KOPT-K1 (cell line): Measurements from ENCODE around the gene MMP14.

Source experiments
- H3K27ac ChIP-seq: fragments of 200-600 bp; sonication (generic); 2 replicates; pipeline ENCODE4 v1.5.1; 2016; ENCODE audit warnings: antibody characterized with exemption, mild to moderate bottlenecking, low read depth, low read length; ENCODE audit not compliant: poor library complexity, severe bottlenecking
- H3K36me3 ChIP-seq: fragments of 200-600 bp; sonication (generic); 2 replicates; pipeline ENCODE4 v1.5.1; 2017; ENCODE audit warnings: antibody characterized with exemption, mild to moderate bottlenecking, low read length, moderate library complexity; ENCODE audit not compliant: insufficient read depth
- H3K9me3 ChIP-seq: fragments of 200-600 bp; sonication (generic); 2 replicates; pipeline ENCODE4 v1.5.1; 2017; ENCODE audit warnings: antibody characterized with exemption, low read length, mild to moderate bottlenecking; ENCODE audit not compliant: insufficient read depth, poor library complexity, severe bottlenecking

Gene MMP14

DNA sequence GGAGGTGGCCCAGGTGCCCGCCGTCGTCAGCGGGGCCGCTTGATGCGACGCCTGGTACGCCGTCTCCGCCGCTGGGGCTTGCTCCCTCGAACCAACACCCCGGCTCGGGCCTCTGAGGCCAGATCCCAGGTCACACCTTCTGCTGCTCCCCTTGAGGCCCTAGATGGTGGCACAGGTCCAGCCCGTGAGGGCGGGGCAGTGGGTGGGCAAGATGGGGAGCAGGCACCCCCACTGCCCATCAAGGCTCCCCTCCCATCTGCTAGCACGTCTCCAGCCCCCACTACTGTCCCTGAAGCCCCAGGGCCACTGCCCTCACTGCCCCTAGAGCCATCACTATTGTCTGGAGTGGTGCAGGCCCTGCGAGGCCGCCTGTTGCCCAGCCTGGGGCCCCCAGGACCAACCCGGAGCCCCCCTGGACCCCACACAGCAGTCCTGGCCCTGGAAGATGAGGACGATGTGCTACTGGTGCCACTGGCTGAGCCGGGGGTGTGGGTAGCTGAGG lies 40.7 kb downstream of the MMP14 start:
- H3K27ac ChIP-seq = no peak overlapping the region
- peaks cover 30% of the 10 kb centered on the region; the same call in 1 of the 2 replicates for H3K36me3 ChIP-seq
- H3K9me3 ChIP-seq = no peaks in the 10 kb centered on the region

DNA sequence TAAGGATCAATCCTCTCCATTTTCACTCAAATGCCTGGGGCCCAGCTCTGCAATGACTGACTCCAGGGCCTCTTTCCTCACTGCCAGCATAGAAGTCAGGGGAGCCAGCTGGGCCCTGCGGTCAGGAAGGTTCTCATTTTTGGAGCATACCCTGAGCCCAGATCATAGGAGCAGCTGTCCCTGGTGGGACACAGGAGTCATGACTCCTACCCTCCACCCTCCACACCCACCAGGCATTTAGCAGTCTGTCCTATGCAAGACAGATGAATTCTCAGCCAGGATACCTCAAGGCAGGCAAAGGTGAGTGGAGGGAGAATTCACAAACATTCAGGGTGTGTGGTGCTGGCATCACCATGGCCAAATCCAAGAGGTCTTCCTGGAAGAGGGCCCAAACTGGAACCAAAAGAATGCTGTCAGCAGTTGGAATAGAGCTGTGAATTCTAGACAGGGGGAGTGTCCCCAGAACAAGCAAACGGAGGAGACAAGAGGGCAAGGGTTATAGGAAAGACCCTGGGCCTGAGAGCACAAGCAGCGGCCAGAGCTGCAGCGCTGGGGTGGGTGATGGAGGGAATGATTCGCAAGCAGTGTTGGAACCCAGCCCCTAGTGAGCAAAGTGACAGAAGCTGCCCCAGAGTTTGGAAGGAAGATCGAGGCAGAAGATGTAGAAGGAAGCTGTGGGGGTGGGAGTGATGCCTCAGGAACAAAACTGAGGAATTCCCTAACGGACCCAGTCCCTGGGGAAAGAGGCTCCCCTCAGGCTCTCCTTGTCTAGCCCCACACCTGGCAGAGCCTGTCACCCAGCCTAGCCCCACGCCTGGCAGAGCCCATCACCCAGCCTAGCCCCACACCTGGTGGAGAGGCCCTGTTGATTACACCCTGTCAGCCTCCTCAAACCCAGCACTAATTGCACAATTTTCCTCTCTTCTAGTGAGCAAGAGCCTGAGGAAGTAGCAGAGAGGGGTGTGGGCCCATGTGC lies 42.2 kb downstream of the MMP14 start:
- H3K9me3 ChIP-seq = no peaks in the 10 kb centered on the region
- H3K36me3 ChIP-seq = peaks cover 29% of the 10 kb centered on the region; the same call in 1 of the 2 replicates
- H3K27ac ChIP-seq = no peak overlapping the region

DNA sequence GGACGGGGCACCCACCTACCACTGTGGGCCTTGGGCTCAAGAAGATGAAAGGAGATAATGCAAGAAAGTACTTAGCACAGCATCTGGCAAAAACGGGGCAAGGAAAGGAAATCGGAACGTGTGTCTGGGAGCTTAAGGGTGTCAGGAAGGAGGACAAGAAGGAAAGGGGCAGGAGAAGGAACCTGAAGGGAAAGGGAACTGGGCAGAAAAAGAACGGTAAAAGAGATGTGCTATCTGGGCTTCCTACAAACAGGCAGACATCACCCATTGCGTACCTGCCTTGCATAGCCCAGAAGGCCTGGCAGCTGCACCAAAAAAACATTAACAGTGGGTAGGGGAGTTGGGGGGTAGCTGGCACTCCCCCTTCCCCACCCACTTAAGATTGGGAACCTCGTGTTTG lies 45.7 kb downstream of the MMP14 start:
- no peak overlapping the region for H3K27ac ChIP-seq
- no peaks in the 10 kb centered on the region for H3K36me3 ChIP-seq

DNA sequence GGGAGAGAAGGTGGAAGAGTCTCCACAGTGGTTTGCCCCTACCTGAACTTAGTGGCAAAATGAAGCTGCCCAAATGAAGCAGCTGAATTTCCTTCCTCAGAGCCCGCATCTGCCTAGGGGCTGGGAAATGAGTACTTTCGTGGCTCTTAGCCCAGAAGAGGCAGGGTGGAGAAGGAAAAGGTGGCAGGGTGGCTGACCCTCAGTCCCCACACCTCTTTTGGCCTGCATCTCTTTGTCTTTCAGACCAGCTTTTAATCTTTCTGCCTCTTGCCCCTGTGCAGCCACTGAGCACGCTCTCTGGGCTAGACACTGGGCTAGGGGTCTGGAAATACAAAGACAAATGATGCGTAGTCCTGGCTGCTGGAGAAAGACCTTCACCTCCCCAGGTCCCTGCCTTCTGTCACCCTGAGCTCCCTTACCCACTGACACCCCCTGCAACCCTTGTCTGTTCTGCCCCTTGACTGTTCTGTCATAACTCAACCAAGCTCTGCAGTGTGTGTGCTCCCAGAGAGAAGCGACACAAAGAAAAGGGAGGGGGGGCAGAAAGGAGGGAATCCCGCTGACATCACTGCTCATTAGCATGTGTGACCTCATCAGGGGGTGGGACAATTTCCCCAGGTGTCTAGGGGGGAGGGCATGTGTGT lies 46.3 kb downstream of the MMP14 start:
- Histone ChIP-seq H3K36me3 (no peaks in the 10 kb centered on the region), H3K27ac (no peak overlapping the region), H3K9me3 (no peaks in the 10 kb centered on the region)

More for the DNA sequence above, 45.7 kb downstream of the MMP14 start:
- no peaks in the 10 kb centered on the region for H3K9me3 ChIP-seq

DNA sequence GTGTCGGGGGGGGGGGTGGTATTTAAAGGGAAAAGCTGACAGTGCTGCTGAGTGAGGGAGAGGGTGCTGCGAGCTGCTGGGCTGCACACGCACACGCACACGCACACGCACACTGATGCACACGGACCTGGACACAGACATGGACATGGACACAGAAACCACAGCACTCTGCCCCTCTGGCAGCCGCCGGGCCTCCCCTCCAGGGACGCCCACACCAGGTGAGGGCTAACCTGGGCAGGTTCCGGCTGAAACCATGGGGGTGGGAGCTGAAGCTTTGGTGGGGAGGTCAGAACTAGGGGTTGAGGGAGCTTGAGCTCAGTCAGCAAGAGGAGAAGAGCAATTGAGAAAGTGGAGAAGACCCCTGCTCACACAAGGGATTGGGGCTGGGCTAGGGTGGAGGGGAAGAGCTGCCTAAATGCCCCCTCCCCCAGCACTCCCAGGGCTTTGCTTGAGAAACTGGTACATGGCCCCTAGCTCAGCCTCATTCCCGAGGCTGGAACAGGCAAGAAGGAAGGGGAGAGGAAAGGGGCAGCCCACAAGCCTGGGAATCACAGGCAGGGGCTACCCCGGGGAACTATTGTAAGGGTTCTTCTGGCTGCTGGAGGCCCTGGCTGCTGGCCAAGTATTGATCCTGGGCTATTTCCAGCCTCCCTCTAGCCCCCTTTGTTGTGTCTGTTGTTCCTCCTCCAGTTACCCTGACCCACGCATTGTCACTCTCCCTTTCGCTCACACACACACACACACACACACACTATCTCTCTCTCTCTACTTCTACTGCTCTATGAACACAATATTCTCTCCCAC lies 47.0 kb downstream of the MMP14 start, which contains the start of gene REM2:
REM2 (plus strand) TSS at position 50 of the 804 bp plus-strand sequence; CDS start at position 116, 66 bp downstream.
- Histone ChIP-seq H3K36me3 (no peaks in the 10 kb centered on the region), H3K9me3 (no peaks in the 10 kb centered on the region), H3K27ac (no peak within 1 kb of the TSS)

DNA sequence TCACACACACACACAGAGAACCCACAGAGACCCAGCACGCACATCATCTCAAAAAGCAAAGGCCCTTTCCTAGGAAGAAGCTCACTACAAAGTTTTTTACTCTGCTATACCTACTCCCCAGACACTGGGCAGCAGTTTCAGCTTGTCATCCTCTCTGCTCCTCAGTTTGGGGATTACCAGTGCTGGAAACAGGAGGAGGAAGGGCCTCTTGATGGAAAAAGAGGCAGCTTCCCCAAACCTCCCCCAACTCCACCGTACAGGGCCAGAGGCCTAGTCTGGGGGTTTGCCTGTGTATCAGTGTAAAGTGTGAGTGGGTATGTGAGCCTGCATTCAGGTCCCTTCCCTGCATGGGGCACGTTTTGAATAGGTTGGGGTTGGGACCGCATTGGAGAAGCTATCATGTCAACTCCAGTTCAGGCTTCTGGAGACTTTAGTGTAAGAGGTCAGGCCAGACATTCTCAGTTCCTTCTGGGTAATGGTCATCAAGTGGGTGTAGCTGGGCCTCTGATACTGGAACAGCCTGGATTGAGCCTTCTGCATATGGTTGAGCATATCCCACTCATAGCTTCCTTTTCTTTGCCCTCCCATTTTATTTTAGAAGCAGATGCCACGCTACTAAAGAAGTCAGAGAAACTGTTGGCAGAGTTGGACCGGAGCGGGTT lies 47.8 kb downstream of the MMP14 start:
- Histone ChIP-seq H3K27ac (no peak overlapping the region), H3K9me3 (no peaks in the 10 kb centered on the region), H3K36me3 (no peaks in the 10 kb centered on the region)

DNA sequence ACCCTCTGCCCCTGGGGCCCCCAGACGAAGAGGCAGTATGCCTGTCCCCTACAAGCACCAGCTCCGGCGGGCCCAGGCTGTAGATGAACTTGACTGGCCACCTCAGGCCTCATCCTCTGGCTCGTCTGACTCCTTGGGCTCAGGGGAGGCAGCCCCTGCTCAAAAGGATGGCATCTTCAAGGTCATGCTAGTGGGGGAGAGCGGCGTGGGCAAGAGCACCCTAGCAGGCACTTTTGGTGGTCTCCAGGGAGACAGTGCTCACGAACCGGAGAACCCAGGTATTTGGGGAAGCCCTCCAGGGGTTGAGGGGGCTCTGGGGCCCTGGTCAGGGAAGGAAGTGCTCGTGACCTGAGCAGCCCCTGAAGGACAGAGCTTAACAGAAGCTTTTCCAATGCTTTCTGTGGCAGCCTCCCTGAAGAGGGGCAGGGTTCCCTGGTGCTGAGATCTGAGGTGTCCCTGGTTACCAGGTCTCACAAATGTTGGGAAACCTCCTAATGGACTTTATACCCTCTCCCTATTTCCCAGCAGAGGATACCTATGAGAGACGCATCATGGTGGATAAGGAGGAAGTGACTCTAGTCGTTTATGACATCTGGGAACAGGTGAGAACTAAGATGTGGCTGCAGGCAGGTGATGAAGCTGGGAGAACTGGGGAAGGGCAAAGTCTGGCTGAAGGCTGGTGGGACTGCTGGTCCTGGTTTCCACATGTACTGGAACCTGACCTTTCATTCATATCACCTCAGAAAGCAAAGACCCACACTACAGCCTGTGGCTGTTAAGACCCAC lies 48.5 kb downstream of the MMP14 start:
- H3K36me3 ChIP-seq = no peaks in the 10 kb centered on the region
- no peaks in the 10 kb centered on the region for H3K9me3 ChIP-seq
- H3K27ac ChIP-seq = no peak overlapping the region

DNA sequence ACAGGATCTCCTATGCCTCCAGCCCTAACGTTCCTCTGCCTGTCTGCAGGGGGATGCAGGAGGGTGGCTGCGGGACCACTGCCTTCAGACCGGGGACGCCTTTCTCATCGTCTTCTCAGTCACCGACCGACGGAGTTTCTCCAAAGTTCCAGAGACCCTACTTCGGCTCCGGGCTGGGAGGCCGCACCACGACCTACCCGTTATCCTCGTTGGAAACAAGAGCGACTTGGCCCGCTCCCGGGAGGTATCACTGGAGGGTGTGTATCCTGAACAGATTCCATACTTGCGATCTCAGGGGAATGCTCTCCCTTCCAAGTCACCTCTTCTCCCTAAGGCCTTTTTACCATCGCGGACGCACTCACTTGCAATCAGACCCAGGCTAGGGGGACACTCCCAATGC lies 49.6 kb downstream of the MMP14 start:
- Histone ChIP-seq H3K27ac (no peak overlapping the region), H3K9me3 (no peaks in the 10 kb centered on the region), H3K36me3 (no peaks in the 10 kb centered on the region)

DNA sequence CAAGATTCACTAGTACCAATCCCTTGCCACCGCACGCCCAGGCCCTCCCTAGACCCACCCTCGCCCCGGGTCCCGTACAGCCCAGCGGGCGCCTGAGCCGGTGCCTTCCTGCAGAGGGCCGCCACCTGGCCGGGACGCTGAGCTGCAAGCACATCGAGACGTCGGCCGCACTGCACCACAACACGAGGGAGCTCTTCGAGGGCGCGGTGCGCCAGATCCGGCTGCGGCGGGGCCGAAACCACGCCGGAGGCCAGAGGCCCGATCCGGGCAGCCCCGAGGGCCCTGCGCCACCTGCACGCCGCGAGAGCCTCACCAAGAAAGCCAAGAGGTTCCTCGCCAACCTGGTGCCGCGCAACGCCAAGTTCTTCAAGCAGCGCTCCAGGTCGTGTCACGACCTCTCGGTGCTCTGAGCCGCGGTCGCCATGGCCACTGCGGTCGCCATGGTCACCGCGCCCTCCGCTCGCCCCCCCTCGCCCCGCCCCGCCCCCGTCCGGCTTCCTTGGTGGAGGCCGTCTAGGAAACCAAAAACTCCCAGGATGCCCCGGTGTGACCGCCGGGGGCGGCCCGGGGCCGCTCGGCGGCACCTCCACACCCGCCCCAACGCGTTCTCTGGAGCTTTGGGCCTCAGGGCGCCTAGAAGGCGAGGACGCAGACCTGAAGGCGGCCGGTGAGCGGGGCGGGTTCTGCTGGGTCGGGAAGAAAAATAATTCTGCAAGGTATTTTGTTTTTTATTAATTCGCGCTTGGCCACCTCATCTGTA lies 50.3 kb downstream of the MMP14 start:
- H3K36me3 ChIP-seq = no peaks in the 10 kb centered on the region
- H3K27ac ChIP-seq = no peak overlapping the region
- H3K9me3 ChIP-seq = no peaks in the 10 kb centered on the region

DNA sequence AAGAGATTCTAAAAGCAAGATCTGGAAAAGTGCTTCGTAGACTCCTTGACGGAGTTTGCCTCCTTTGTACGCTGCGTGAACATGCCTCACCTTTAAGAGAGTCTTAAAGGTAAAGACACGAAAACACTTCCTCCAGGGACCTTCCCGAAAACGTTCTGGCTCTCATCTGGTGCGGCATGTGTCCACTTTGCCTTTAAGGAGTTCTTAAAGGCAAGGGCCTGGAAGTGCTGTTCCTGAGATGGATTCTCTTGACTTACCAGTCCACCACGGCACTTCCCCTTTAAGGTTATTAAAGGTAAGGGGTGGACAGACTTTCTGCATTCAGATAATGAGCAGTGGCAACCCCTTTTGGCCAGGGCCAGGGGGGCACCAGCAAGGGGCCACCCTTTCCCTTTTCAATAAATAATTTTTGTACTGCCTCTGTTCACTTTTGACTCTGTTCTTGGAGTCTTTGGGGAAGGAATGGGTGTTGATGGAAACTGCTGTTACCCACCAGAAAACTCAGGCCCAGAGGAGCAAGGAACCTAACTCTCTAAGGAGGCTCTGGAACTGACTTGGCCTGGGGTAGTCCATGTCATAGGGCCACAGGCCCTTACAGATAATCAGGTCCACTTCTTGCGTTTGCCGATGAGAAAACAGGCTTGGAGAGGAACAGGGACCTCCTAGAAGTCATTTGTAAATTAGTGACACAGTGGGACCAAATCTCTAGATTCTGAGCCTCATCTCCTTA lies 51.0 kb downstream of the MMP14 start:
- no peaks in the 10 kb centered on the region for H3K36me3 ChIP-seq
- H3K9me3 ChIP-seq = no peaks in the 10 kb centered on the region
- H3K27ac ChIP-seq = no peak overlapping the region

DNA sequence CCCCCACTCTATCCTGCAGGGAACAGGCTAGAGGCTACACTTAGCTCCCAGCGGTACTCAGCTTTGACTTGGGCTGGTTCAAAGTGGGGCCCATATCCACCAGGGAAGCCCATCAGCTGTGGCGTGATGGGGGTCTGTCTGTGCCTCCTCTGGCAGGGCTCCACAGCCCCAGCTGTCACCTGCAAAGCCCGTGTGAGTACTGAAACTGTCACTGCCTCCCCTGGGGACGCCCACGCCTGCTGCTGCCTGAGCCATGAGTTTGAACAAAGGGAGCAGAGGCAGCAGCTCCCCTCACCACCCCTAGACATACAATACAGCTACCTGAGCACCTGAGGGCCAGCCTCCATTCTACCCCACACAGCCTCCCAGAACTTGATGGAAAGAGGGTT lies 51.6 kb downstream of the MMP14 start:
- Histone ChIP-seq H3K9me3 (no peaks in the 10 kb centered on the region), H3K36me3 (no peaks in the 10 kb centered on the region), H3K27ac (no peak overlapping the region)

DNA sequence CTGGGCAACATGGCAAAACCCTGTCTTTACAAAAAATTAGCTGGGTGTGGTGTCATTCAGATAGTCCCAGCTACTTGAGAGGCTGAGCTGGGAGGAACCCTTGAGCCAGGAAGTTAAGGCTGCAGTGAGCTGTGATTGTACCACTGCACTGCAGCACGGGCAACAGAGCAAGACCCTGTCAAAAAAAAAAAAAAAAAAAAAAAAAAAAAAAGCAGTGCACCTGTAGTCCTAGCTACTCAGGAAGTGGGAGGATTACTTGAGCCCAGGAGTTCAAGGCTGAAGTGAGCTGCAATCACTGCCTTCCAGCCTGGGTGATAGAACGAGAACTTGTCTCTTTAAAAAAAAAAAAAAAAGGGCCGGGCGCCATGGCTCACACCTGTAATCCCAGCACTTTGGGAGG lies 52.3 kb downstream of the MMP14 start:
- H3K9me3 ChIP-seq = no peaks in the 10 kb centered on the region
- no peaks in the 10 kb centered on the region for H3K36me3 ChIP-seq
- H3K27ac ChIP-seq = no peak overlapping the region

DNA sequence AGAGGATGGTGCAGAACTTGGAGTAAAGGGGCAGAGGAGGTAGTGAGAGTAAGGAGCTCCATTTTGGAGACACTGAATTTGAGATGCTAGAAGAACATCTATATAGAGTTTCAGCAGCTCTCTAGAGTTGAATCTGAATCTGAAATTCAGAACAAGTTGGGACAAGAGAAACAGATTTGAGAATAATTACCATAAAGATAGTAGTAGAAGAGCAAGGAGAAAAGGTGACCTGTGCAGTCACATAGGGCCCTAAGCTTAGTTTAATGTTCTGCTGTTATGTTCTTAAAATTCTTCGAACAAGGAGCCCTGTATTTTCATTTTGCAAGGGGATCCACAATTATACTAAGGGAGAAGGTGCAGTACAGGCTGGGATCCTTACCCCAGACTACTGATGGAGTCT lies 54.0 kb downstream of the MMP14 start:
- Histone ChIP-seq H3K9me3 (no peaks in the 10 kb centered on the region), H3K27ac (no peak overlapping the region), H3K36me3 (no peaks in the 10 kb centered on the region)
